NCI-H146 treated with DMSO at 0.1 percent for 48 hours (cell line): ENCODE measurements around the gene FBXO42.

ENCODE experiments used
- DNase-seq: peaks from one replicate; lab custom pipeline; 2025; ENCODE audit not compliant: unreplicated experiment; lab: John Stamatoyannopoulos, UW

FBXO42 gene

DNA sequence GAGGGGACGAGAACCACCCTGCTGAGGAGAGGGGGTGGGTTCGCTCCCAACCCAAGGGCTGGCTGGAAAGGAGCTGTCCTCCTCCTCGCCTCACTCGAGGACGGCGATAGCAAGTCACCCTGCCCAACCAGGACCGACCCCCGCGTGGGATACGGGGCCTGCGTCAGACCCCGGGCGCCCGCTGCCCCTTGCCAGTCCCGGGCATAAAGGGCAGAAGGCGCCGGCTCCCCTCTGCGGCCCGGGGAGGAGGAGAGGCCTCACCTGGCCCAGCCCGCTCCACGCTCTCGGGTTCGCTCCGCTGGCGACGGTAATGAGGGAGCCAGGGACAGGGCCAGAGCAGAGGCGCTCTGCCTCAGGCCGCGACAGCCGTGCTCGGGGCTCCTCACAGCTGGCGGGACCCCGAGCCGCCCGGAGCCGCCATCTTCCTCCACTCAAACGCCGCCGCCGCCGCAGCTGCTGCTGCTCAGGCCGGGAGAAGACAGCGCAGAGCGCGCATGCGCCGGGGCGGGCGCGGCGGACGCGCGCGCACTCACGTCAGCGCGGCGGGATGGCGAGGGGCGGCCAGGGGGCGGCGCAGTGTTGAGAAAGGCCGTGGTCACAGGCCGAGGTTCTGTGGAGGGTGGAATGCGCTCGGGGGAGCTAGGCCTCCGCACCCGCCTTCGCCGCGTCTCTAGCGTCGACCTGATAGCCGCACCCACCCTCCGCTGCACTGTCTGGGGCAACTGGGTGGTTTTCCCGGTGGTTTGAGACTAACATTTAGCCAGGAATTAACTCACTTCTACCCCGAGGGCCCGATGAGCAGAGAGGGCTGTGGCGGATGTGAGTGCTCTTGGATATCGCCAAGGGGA, at the start of gene FBXO42:
FBXO42 (minus strand) TSS at position 487 of the 848 bp plus-strand sequence. CDS start 37,062 bp downstream, outside the sequence.
- peak; percentile 64 for DNase-seq

DNA sequence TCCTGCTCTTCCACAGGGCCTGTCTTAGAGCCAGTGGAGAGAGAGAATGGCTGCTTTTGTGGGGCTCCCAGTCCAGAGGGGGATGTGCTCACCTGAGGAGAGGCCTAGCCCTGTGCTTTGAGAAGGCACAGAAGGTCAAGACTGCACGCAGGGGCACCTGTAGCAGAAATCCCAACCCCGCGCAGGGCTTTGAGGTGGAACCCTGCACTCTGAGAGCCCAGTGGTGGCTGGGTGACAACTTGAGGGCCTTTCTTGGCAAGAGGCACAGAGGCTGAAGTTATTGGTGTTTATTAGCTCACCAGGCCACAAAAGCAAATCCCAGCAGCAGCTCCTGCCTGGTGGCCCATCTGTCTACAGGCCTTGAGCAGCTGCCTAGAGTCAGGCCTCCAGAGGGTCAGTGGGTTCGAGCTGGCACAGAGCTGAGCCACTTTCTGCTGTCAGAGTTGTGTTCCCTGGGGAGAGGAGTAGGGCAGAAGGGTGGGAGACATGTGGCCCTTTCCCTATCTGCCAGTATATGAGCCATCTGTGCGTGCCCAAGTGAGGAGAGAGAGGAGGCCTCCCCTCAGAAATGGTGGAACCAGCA, 46.2 kb upstream of the FBXO42 start:
- no peak for DNase-seq

DNA sequence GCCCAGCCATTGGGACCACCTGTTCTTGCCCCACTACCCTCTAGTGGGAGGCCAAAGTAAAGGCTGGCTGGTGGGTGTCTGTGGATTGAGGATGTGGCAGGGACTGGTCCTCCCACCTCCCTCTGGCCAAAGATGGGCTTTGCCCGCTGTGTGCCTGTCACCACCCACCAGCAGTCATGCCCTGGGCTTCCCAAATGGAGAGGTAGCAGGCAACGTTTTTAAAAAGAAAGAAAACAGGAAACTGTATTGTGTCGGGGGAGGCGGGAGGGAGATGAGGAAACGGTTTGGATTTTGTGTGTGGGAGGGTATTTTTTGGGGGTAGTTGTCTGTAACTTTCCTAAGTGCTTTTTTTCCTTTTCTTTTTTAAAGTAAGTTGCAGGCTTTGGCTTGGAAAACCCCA, 44.8 kb upstream of the FBXO42 start:
- no peak for DNase-seq

DNA sequence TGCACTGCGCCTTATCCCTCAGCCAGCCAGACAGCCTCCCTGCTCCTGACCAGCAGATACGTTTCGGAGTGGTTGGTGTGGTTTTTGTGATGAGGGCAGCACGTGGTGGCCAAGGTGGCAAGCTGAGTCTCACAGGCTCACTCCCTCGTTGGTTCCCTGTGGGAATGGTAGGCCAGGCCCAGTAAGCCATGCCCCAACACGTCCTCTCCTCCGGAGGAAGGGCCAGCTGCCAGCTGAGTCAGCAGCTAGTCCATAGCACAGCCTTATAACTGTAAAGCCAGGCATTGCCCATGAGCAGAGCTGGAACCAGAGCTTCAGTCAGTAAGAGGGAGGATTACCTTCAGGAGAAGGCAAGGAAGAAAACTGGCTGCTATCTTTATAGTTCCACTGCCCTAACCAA, 44.3 kb upstream of the FBXO42 start:
- no peak for DNase-seq

DNA sequence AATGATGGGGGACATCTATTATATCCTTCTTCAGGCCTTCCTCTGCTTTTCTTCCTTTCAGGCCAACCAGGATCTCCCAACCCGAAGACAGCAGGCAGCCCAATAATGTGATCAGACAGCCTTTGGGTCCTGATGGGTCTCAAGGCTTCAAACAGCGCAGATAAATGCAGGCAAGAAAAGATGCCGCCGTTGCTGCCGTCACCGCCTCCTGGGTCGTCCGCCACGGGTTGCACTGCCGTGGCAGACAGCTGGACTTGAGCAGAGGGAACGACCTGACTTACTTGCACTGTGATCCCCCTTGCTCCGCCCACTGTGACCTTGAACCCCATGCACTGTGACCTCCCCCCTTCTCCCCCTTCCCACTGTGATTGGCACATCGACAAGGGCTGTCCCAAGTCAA, 42.7 kb upstream of the FBXO42 start:
- DNase-seq = no peak

DNA sequence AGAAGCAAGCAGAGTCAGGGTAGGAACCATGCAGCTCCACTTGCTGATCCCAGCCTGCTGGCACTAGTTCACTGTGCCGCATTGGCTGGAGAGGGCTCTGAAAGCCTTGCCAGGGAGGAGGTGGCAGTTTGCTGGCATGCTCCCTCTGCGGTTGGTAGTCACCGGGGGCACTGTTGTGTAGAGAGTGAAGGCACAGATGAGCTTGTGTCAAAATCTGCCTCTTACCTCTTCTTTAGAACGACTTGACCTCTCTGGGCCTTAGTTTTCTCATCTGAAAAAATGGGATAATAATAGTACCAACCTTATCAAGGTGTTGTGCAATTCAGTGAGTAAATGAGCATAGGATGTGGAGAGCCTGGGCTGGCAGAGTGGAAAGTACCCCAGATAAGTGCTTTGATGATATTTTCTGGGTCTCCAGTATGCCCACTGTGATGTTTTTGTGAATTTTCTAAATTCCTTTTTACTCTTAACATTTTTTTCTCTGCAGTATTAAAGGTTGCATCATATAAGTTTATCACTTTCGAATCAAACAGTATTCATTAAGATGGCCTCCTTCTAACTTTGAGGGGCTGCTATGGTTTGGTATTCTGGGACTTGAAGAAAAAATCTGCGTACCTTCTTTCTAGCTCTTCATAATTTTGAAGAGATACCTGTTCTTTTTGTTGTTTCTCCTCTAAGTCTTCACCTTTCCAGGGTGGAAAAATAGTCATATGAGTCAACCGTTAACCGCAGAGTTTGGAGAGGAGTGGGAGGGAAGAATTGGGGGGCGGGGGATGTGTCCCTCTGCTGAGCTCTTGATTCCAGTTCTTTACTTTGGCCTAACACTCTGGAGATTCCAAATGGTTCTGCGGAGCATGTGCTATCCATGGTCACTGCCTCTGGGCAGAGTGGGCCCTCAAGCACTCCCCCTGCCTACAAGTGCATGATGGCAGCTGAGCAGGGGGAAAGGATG, 41.6 kb upstream of the FBXO42 start:
- no peak for DNase-seq

DNA sequence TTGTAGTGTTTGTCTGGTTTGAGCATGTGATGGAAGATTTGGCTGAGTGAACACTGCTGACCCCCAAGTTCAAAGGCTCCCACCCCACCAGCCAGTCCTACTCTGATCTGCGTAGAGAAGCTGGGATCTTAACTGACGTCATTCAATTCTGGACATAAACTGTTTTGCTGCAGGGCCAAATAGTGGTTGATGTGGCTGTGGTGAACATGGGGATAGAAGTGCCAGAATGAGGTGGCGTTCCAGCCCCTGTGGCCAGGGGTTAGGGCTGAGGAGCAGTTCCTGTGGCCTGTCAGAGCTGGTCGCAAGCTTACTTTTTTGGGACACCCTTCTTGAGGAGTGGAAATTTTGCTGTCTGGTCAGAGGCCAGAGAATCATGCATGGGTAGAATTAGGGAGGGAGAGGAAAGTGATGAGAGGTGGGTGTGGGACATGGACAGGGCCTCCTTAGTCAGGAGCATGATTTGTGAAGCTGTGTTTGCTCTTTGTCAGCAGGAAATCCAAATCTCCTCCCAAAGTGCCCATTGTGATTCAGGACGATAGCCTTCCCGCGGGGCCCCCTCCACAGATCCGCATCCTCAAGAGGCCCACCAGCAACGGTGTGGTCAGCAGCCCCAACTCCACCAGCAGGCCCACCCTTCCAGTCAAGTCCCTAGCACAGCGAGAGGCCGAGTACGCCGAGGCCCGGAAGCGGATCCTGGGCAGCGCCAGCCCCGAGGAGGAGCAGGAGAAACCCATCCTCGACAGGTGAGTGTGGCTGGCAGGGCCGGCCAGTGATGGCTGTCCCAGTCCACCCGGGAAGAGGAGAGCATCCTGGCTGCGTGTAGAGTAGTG, 40.7 kb upstream of the FBXO42 start:
- no peak for DNase-seq

DNA sequence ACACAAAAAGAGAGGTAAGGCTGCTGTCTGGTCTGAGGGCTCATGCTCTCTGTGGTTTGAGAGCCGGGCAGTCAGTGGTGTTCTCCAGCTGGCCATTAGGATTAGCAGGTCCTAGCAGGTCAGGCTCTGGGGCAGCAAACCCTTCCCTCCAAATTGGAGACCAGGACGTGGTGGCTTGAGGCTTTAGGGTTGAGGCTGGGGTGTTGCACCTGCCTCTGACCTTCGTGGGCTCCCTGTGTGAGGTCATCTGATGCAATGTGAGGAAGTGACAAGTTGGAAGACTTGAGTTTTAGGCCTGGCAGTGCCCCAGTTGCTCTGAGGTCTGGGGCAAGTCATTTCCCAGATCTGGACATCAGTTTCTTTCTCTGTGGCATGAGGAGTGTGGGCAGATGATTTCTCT, 39.1 kb upstream of the FBXO42 start:
- no peak for DNase-seq

DNA sequence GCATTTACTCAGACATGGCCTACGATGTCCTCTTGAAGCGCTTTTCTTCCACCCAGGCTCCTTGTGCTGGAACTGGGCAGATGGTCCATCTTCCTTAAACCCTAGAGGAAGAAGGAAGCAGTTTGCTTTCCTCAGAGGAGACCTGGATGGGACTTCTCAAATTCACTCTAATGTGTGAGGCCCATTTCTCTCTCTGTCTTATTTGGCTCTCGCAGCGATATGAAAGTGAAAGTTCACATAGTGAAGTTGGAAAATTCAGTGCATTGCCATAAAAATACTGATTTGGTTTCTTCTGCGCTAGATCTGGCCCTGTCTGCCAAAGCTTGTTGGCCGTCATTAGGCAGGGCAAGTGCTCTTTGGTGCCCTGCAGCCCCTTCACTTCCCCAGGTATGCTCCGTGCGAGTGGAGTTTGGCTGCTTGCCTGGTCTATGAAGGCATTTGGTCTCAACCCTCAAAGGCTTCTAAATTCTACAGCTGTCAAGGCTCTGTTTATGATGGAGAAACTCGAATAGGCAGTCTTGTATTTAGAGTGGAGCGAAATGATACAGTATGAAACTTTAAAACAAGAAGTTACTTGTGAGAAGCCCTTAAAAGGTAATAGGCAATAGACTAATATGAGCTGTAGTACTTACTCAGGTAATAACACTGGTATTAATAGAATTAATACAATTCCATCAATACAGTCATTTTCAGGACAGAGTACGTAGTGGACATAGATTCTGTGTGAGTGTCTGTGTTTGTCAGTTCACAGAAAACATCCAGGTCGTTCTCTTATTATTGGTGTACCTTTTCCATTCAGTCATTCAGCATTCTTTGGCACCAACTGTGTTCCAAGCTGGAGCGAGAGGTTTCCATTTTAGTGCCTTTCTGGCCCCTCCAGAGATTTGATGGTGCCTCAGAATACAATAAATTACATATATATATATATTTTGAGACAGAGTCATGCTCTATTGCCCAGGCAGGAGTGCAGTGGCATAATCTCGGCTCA, 35.2 kb upstream of the FBXO42 start:
- DNase-seq = no peak

DNA sequence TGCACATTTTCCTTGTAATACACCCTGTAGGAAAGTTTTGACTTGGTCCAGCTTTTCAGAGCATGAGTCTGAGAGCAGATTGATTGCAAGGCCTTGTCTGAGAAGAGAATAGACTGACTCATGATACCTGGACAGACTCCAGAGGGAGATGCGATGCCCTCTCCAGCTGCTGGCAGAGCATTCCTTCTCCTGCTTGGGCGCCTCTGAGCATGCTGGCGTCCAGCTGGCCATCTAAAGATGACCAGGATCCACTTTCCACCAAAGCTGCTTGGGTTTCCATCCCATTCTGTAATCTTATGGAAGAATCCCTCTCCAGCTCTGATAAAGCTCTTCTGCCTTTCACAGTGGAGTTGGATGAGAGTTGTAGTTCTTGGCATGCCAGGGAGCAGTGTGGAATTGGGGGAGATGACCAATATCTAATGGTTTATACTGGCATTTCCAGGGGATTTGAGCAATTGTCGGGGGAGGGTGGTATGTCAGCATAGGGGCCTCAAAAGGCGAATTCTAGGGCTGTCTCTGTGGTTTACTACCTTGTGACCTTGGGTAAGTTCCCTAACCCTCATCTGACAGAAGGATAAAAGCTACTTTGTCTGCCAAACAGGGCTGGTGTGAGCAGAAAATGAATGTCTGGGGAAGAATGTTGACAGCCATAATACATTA, 34.3 kb upstream of the FBXO42 start:
- no peak for DNase-seq

DNA sequence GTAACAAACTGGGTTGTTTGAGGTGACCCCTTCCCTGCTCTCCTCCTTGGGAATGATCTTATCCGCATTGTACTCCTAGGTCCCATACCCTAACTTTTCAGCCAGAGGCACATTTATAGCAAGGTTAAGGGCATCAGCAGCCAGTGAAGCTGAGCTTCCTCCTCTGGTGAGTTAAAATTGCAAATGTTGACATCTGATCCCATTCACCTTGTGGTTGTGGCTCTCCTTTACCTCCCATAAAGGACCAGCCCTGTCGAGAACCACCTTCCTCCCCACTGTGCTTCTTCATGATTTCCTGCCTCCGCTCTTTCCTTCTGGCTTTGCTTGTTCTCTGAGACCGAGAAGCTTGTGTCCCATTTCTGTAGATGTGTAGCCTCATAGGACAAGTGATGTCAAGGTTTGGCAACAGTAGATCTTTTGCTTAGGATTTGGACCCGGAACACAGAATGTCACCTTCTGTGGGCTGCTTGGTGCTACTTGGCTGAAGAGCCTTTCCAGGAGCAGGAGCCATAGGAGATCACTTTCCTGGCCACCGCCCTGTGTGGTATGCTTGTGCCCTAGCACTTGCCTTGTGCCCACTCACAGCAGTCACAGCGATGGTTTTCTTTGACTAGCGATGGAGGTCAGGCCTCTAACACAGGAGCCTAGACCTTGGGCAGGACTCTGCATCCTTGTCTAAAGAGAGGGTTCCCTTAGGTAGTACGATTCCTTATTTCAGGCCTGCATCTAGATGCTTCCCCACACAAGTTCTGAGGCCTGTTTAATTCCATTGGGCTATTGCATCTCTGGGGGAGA, 33.6 kb upstream of the FBXO42 start:
- no peak for DNase-seq

DNA sequence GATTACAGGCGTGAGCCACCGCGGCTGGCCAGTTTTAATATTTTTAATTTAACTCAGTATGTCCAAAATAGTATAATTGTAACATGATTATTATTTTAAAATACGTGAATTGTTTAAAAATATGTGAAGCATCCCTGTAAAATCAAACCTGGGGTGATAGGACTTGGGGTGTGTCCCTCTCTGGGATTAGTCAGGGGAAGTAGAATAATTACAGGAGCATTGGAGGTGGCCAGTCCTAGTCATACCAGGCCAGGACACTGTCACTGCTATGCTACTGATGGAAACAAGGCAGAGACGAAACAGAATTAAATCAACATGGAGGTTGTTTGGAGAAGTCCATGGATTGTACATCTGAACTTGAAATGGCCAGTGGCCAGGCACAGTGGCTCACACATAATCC, 31.6 kb upstream of the FBXO42 start:
- no peak for DNase-seq

DNA sequence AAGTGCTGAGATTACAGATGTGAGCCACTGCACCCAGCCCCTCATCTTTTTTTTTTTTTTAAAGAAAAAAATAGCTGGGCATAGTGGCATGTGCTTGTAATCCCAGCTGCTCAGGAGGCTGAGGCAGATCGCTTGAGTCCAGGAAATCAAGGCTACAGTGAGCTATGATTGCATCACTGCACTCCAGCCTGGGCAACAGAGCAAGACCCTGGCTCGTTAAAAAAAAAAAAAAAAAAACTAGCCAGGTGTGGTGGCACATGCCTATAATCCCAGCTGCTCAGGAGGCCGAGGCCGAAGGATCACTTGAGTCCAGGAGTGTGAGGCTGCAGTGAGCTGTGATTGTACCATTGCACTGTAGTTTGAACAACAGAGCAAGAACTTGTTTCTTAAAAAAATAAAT, 28.6 kb upstream of the FBXO42 start:
- DNase-seq = no peak

DNA sequence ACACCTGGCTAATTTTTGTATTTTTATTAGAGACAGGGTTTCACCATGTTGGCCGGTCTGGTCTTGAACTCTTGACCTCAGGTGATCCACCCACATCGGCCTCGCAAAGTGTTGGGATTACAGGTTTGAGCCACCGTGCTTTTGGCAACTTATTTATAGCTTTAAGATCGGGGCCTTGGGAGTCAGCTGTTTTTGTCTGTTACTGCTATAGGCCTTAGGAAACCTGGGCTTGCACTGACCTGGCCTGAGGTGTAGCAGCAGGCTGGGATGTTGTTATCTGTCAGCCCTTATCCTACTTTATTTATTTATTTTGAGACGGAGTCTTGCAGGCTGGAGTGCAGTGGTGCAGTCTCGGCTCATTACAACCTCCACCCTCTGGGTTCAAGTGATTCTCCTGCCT, 26.2 kb upstream of the FBXO42 start:
- no peak for DNase-seq

DNA sequence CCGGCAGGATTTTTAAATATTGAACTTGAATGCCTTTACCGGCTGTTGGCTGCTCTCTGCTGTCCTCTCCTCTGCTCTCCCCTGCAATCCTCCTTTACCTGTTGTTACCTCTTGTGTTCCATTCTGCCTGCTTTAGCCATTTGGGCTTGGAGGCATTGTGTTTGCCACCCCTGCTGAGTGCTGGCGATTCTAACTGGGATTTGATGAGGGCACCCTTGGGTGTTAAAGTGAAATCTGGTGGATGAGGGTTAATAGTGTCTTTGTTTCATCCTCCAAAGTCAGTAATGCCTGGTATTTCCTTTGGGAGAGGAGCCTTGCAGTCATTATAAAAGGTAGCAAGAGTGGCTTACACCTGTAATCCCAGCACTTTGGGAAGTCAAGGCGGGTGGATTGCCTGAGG, 24.7 kb upstream of the FBXO42 start:
- no peak for DNase-seq

DNA sequence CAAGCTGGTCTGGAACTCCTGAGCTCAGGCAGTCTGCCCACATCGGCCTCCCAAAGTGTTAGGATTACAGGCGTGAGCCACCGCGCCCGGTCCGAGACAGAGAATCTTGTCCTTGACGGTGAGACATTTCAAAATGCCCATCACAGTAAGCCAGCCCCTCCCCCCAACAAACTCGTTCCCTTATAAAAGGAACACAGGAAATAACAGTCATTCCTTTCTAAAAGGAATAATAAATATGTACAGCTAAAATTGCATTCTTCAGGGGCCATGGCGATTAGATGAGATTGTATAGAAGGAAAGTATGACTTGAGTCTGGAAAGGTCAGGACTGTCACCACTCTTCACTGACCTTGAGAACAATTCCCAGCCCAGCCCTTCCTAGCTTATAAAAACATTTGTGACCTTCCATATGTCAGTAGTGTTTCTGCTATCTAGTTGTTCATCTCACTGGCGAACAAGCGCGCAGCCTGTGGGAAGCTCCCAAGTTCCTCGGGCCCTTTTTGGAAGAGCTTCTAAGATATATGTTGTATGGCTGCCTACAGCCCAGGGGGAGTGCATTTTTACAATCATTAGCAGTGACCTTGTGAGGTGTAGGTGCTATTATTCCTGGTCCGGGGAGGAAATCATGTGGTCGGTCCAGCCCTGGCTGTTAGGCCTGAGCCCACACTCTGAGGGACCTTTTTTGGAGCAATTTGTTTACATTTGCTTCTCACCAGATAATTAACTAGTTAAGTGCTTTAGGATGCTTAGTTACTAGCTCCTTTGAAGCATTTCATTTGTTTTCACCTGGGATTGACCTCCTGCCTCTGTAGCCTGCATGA, 23.5 kb upstream of the FBXO42 start:
- no peak for DNase-seq

DNA sequence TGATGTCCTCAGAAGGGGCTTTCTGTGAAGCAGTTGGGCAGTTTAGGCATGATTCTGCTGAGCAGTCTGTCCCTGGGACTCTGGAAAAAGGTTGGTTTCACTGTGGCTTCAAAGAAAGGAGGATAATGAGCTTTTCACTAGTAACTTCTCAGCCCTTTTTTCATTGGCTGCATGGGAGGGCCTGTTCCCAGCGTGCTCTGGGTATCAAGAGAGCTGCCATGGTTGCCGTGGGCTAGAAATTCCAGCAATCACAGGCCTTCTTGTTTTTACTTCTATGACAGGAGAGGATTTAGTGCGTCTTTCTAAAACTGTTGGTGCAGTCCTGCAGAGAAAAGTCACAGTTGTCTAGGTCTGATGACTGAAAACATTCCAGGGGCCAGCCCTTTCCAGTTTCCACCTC, 22.0 kb upstream of the FBXO42 start:
- no peak for DNase-seq
